ENCODE data around the gene ZIC2. TPM values are rescaled to one million over a fixed set of nuclear protein-coding genes. Genes with fewer than 3 reads are reported as not detected.

The ZIC2 gene
- total RNA-seq, 2 experiments from 2014 or later = not detected

Other genes starting within 250 kb of the ZIC2 start
- gene ZIC5, start 10.0 kb upstream of the ZIC2 start, total RNA-seq = not detected
- gene PCCA, start 107.3 kb downstream of the ZIC2 start, total RNA-seq = 1 to 10 TPM; 5.8 to 7.3 TPM